ENCODE measurements around the gene GNE. TPM values are rescaled to one million over a fixed set of nuclear protein-coding genes. Genes with fewer than 3 reads are reported as not detected.
"Not testable (repeated sequence)": the region's sequence is repeated elsewhere in the genome, so short reads cannot be mapped to it uniquely, and the experiment has no call there.

GNE gene
- total RNA-seq, 4 donors from 2014 or later = 5.1 to 16.8 (median 13.7) TPM

- no peak overlapping the region for H3K4me3 ChIP-seq (ENCODE audit: low read depth, poor library complexity, severe bottlenecking)
- 96% methylated on average over 22 of the region's 22 CpGs for whole genome bisulfite sequencing, 2 donors
- DNase-seq (ENCODE audit: low spot score in 2 of 2) = peak in 1 of 2 donors; percentile 53
- intact Hi-C loops (cut with DNase I; ENCODE audit: low total_unique reads) = no loop called here
- TF ChIP-seq, protein P1, sequence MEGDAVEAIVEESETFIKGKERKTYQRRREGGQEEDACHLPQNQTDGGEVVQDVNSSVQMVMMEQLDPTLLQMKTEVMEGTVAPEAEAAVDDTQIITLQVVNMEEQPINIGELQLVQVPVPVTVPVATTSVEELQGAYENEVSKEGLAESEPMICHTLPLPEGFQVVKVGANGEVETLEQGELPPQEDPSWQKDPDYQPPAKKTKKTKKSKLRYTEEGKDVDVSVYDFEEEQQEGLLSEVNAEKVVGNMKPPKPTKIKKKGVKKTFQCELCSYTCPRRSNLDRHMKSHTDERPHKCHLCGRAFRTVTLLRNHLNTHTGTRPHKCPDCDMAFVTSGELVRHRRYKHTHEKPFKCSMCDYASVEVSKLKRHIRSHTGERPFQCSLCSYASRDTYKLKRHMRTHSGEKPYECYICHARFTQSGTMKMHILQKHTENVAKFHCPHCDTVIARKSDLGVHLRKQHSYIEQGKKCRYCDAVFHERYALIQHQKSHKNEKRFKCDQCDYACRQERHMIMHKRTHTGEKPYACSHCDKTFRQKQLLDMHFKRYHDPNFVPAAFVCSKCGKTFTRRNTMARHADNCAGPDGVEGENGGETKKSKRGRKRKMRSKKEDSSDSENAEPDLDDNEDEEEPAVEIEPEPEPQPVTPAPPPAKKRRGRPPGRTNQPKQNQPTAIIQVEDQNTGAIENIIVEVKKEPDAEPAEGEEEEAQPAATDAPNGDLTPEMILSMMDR (IDR thresholded peaks at IDR 0.05) = no peak
Measured at GRCh38 chr9:36264896-36265295, 6.6 kb upstream of the GNE start.

DNA sequence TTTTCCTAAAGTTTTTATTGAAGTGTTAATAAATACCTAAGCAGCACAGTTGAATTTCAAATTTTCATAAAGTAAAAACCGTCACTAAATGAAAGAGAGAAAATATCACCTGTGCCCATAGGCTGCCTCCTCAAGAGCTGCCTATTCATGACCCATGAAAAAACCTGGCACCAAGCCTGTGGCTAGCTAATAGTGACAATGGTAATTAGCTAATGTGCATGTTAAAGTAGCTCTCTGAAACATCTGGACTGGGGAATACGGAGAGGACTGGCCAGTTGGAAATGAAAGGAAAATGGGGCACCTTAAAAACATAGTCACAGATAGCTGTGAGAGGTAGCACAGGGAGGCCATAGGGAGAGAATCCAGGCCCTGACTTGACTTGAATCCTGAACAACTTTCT is 5.4 kb upstream of the GNE start:
- WGBS, 2 donors = 75 to 82% methylated on average over 2 of the region's 2 CpGs
- TF ChIP-seq POLR2A (IDR thresholded peaks at IDR 0.05) = no peak
- TF ChIP-seq, protein P1 (IDR thresholded peaks at IDR 0.05) = no peak
- intact Hi-C loops (cut with DNase I; ENCODE audit: low total_unique reads) = no loop called here
- peak in 1 of 2 donors; percentile 13 for DNase-seq (ENCODE audit: low spot score in 2 of 2)
- H3K4me3 ChIP-seq (ENCODE audit: low read depth, poor library complexity, severe bottlenecking) = no peak overlapping the region

GRCh38 chr9:36258996-36259533 is 817 bp upstream of the GNE start:
- TF ChIP-seq POLR2A (IDR thresholded peaks at IDR 0.05) = no peak
- TF ChIP-seq, protein P1 (IDR thresholded peaks at IDR 0.05) = no peak
- WGBS, 2 donors = 40 to 48% methylated on average over 7 of the region's 7 CpGs
- H3K4me3 ChIP-seq (ENCODE audit: low read depth, poor library complexity, severe bottlenecking) = peak overlapping the region; percentile 88
- peak in 1 of 2 donors; percentile 25 for DNase-seq (ENCODE audit: low spot score in 2 of 2)
- intact Hi-C loops (cut with DNase I; ENCODE audit: low total_unique reads) = loop anchor here (10.0 kb wide), 1 partner anchor 66 kb away; no protein-coding TSS in a partner anchor

GRCh38 chr9:36251428-36251827 is 6.8 kb downstream of the GNE start:
- DNase-seq (ENCODE audit: low spot score in 2 of 2) = no peak
- no peak overlapping the region for H3K4me3 ChIP-seq (ENCODE audit: low read depth, poor library complexity, severe bottlenecking)
- TF ChIP-seq, protein P1 (IDR thresholded peaks at IDR 0.05) = no peak
- no peak for TF ChIP-seq POLR2A (IDR thresholded peaks at IDR 0.05)
- intact Hi-C loops (cut with DNase I; ENCODE audit: low total_unique reads) = loop anchor here (10.0 kb wide), 1 partner anchor 73 kb away; no protein-coding TSS in a partner anchor
- WGBS, 2 donors = 83 to 96% methylated on average over 1 of the region's 1 CpG

GRCh38 chr9:36250079-36250478 is 8.2 kb downstream of the GNE start:
- intact Hi-C loops (cut with DNase I; ENCODE audit: low total_unique reads) = loop anchor here (10.0 kb wide), 1 partner anchor 75 kb away; no protein-coding TSS in a partner anchor
- 80 to 85% methylated on average over 1 of the region's 1 CpG for WGBS, 2 donors
- H3K4me3 ChIP-seq (ENCODE audit: low read depth, poor library complexity, severe bottlenecking) = no peak overlapping the region
- no peak for DNase-seq (ENCODE audit: low spot score in 2 of 2)
- no peak for TF ChIP-seq POLR2A (IDR thresholded peaks at IDR 0.05)
- TF ChIP-seq, protein P1 (IDR thresholded peaks at IDR 0.05) = no peak

GRCh38 chr9:36249189-36249588 is 9.1 kb downstream of the GNE start:
- no peak overlapping the region for H3K4me3 ChIP-seq (ENCODE audit: low read depth, poor library complexity, severe bottlenecking)
- intact Hi-C loops (cut with DNase I; ENCODE audit: low total_unique reads) = no loop called here
- no peak for DNase-seq (ENCODE audit: low spot score in 2 of 2)
- WGBS, 2 donors = 50 to 73% methylated on average over 6 of the region's 6 CpGs
- TF ChIP-seq POLR2A (IDR thresholded peaks at IDR 0.05) = no peak
- TF ChIP-seq, protein P1 (IDR thresholded peaks at IDR 0.05) = no peak

DNA sequence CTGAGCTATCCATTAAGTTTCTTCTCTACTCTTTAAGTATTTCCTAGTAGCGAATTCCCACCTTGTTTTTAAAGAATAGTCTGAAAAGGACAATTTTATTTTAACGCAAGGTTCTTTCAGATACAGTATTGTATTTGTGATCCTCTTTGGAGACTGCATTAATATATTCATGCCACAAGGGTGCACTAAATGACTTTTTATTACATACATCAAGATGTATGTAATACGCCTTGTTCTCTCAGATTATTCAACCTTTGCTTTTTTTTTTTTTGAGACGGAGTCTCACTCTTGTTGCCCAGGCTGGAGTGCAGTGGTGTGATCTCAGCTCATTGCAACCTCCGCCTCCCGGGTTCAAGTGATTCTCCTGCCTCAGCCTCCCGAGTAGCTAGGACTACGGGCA is 10.2 kb downstream of the GNE start:
- WGBS, 2 donors = 69 to 76% methylated on average over 8 of the region's 8 CpGs
- DNase-seq (ENCODE audit: low spot score in 2 of 2); H3K4me3 ChIP-seq (ENCODE audit: low read depth, poor library complexity, severe bottlenecking); intact Hi-C loops (cut with DNase I; ENCODE audit: low total_unique reads): not testable (repeated sequence)

All from lower leg skin (tissue), 4 donors.